Aorta (tissue), 5 donors: Measurements from ENCODE around the gene SEZ6L. TPM values are rescaled to one million over a fixed set of nuclear protein-coding genes. Genes with fewer than 3 reads are reported as not detected.

ENCODE experiments used
- ATAC-seq: fragments of 200-7000 bp; cut with Tn5 transposase; one replicate; pipeline ENCODE4 v1.9.1; 2022; ENCODE audit warnings: moderate library complexity; ENCODE audit not compliant: low FRiP score
- DNase-seq, 2 donors: peaks; one replicate each; pipeline ENCODE4 v3.0.0-alpha.2; 2020
- H3K27ac ChIP-seq, 2 donors: one replicate each; pipeline ENCODE4 v1.5.1; 2013; ENCODE audit warnings: low read length in 2 of 2, mild to moderate bottlenecking in 2 of 2, moderate library complexity in 2 of 2, control low read depth in 1 of 2, inconsistent platforms in 1 of 2, low read depth in 1 of 2
- H3K27me3 ChIP-seq, 2 donors: one replicate each; pipeline ENCODE4 v1.6.1; 2013; ENCODE audit warnings: control low read depth in 1 of 2, low read length in 1 of 2, mild to moderate bottlenecking in 1 of 2, moderate library complexity in 1 of 2; ENCODE audit not compliant: insufficient read depth in 2 of 2, control insufficient read depth in 1 of 2
- H3K36me3 ChIP-seq, 2 donors: one replicate each; pipeline ENCODE4 v1.6.1; 2013; ENCODE audit warnings: control low read depth in 1 of 2, low read length in 1 of 2, mild to moderate bottlenecking in 1 of 2; ENCODE audit not compliant: insufficient read depth in 2 of 2, control insufficient read depth in 1 of 2
- H3K4me1 ChIP-seq, 2 donors: one replicate each; pipeline ENCODE4 v1.6.1; 2013; ENCODE audit warnings: low read length in 2 of 2, control low read depth in 1 of 2, mild to moderate bottlenecking in 1 of 2, moderate library complexity in 1 of 2; ENCODE audit not compliant: insufficient read depth in 2 of 2, control insufficient read depth in 1 of 2
- H3K4me3 ChIP-seq, 2 donors: one replicate each; pipeline ENCODE4 v1.5.1; 2013; ENCODE audit warnings: low read length in 2 of 2, control low read depth in 1 of 2, mild to moderate bottlenecking in 1 of 2
- H3K9me3 ChIP-seq: one replicate; pipeline ENCODE4 v1.6.1; 2013; ENCODE audit warnings: mild to moderate bottlenecking, low read length; ENCODE audit not compliant: control insufficient read depth
- WGBS, 2 donors: extraction: QIAGEN DNeasy Blood & Tissue Kit; methylation state at CpG; one replicate each; pipeline ENCODE4 v1.1.7; 2013; 5-methylcytosine and 5-hydroxymethylcytosine counted together
- intact Hi-C, 2 donors: fragments of 100-400 bp; cut with DNase I; formaldehyde crosslinking; loops; one replicate each; pipeline versions ENCODE4 v1.14.2 to v1.15.0; 2022
- polyA plus RNA-seq, 2 donors: library from polyadenylated mRNA; stranded (reverse); fragments of 200-250 nt; gene quantifications; one replicate each; pipeline ENCODE4 v1.2.3, GENCODE V29; 2013
- total RNA-seq, 2 donors: library from RNA; stranded (reverse); fragmentation: NEBNext Ultra II Directional; extraction: Animal tissue kit (Norgen Biotek cat#: 25700); gene quantifications; one replicate each; pipeline ENCODE4 v1.2.1, GENCODE V29; 2021
- donor health status: healthy with polysubstance abuse.
- donor health status: Bipolar disorder and iron deficiency.
- donor health status: DM: no; HTN: no; CAD: no.
- donor health status: DM: no; HTN: no; CAD: no.
- donor health status: DM: yes; HTN: yes; CAD: no.

SEZ6L gene
- total and polyA plus RNA-seq, 4 donors, result 0.18 TPM; not detected in 3

- Histone ChIP-seq H3K4me3 (no peak overlapping the region), H3K36me3 (no peaks in the 10 kb centered on the region), H3K27ac (no peak overlapping the region), H3K4me1 (no peaks in the 10 kb centered on the region), H3K9me3 (no peaks in the 10 kb centered on the region), H3K27me3 (no peaks in the 10 kb centered on the region)
- 92% methylated on average over 13 of the region's 13 CpGs for WGBS, 2 donors
- DNase-seq (no peak), ATAC-seq (no peak)
- intact Hi-C loops, result no loop called here
Observed at GRCh38 chr22:26310616-26311015, 141.4 kb downstream of the SEZ6L start.

GRCh38 chr22:26313291-26313690, 144.0 kb downstream of the SEZ6L start:
- no peaks in the 10 kb centered on the region for H3K9me3 ChIP-seq
- H3K27me3 ChIP-seq, result no peaks in the 10 kb centered on the region
- WGBS, 2 donors, result 49 to 66% methylated on average over 6 to 7 of the region's 7 CpGs
- no peak overlapping the region for H3K27ac ChIP-seq
- intact Hi-C loops, result no loop called here
- DNase-seq, result no peak
- H3K4me1 ChIP-seq, result no peaks in the 10 kb centered on the region
- H3K36me3 ChIP-seq, result no peaks in the 10 kb centered on the region
- ATAC-seq, result no peak
- H3K4me3 ChIP-seq, result no peak overlapping the region

GRCh38 chr22:26314171-26314570, 144.9 kb downstream of the SEZ6L start:
- 79 to 80% methylated on average over 2 of the region's 2 CpGs for WGBS, 2 donors
- H3K9me3 ChIP-seq, result no peaks in the 10 kb centered on the region

GRCh38 chr22:26314656-26315055, 145.4 kb downstream of the SEZ6L start:
- no peak for DNase-seq
- no peak for ATAC-seq
- Histone ChIP-seq H3K36me3 (no peaks in the 10 kb centered on the region), H3K4me3 (no peak overlapping the region), H3K27ac (no peak overlapping the region), H3K27me3 (no peaks in the 10 kb centered on the region), H3K4me1 (no peaks in the 10 kb centered on the region), H3K9me3 (no peaks in the 10 kb centered on the region)
- WGBS, 2 donors, result 43 to 57% methylated on average over 6 of the region's 6 CpGs
- intact Hi-C loops, result no loop called here

More at GRCh38 chr22:26314171-26314570, 144.9 kb downstream of the SEZ6L start:
- no peak overlapping the region for H3K4me3 ChIP-seq
- H3K27ac ChIP-seq, result no peak overlapping the region
- no peaks in the 10 kb centered on the region for H3K36me3 ChIP-seq
- intact Hi-C loops, result no loop called here
- H3K4me1 ChIP-seq, result no peaks in the 10 kb centered on the region
- DNase-seq, result no peak
- ATAC-seq, result no peak
- no peaks in the 10 kb centered on the region for H3K27me3 ChIP-seq

- ATAC-seq (no peak), DNase-seq (no peak)
- H3K4me3 ChIP-seq, result no peak overlapping the region
- H3K36me3 ChIP-seq, result no peaks in the 10 kb centered on the region
- no peak overlapping the region for H3K27ac ChIP-seq
- no peaks in the 10 kb centered on the region for H3K4me1 ChIP-seq
- intact Hi-C loops, result no loop called here
- WGBS, 2 donors, result 83 to 88% methylated on average over 2 of the region's 2 CpGs
- no peaks in the 10 kb centered on the region for H3K27me3 ChIP-seq
- H3K9me3 ChIP-seq, result no peaks in the 10 kb centered on the region
Observed at GRCh38 chr22:26316732-26317285, 147.5 kb downstream of the SEZ6L start.

DNA sequence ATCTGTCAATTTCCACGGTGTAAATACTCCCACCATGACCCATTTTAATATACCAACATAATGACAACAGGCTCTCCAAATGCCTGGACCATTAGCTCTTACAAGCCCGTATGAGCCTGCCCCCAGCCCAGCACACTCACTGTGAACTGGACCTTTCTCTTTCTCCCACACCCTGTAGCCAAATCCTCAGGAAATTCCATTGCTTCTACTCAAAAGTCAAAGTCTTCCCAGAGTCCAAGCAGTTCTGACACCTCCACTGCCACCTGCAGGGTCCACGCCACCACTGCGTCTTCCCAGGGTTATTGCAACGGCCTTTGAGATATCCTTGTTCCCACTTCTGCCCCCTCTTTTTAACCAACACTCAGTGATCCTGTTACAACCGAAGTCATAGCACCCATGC, 149.7 kb downstream of the SEZ6L start:
- H3K27ac ChIP-seq, result no peak overlapping the region
- intact Hi-C loops, result no loop called here
- ATAC-seq (no peak), DNase-seq (no peak)
- H3K9me3 ChIP-seq, result no peaks in the 10 kb centered on the region
- no peaks in the 10 kb centered on the region for H3K36me3 ChIP-seq
- H3K27me3 ChIP-seq, result no peaks in the 10 kb centered on the region
- WGBS, 2 donors, result 50 to 64% methylated on average over 6 of the region's 6 CpGs
- no peak overlapping the region for H3K4me3 ChIP-seq
- H3K4me1 ChIP-seq, result no peaks in the 10 kb centered on the region

DNA sequence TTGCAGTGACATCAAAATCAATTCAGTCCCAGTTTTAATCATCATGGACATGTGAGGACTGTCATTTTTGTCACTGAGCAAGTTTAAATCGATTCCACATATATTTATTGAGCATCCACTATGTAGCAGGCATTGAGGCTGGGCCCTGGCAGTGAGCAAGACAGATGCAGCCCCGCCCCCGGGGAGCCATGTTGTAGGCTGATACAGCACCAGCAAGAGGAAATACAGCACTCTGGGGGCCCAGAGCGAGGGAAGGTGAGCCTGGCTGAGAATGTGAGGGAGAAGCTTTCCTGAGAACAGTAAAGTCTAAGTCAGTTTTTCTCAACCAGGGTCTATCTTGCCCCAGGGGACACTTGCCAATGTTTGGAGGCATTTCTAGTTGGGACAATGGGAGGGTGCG, 151.2 kb downstream of the SEZ6L start:
- WGBS, 2 donors, result 65 to 69% methylated on average over 5 of the region's 5 CpGs
- intact Hi-C loops, result no loop called here

GRCh38 chr22:26321469-26321913, 152.2 kb downstream of the SEZ6L start:
- ATAC-seq, result peak; percentile 71
- intact Hi-C loops, result no loop called here

More for the DNA sequence above, 151.2 kb downstream of the SEZ6L start:
- H3K36me3 ChIP-seq, result no peaks in the 10 kb centered on the region
- H3K9me3 ChIP-seq, result no peaks in the 10 kb centered on the region
- ATAC-seq (no peak), DNase-seq (no peak)
- H3K27ac ChIP-seq, result no peak overlapping the region
- no peaks in the 10 kb centered on the region for H3K4me1 ChIP-seq
- H3K27me3 ChIP-seq, result no peaks in the 10 kb centered on the region
- H3K4me3 ChIP-seq, result no peak overlapping the region

GRCh38 chr22:26322179-26322905, 153.1 kb downstream of the SEZ6L start:
- no peaks in the 10 kb centered on the region for H3K4me1 ChIP-seq
- ATAC-seq (no peak), DNase-seq (no peak)
- H3K9me3 ChIP-seq, result no peaks in the 10 kb centered on the region
- no peak overlapping the region for H3K4me3 ChIP-seq
- intact Hi-C loops, result no loop called here
- 74 to 81% methylated on average over 11 of the region's 11 CpGs for WGBS, 2 donors
- H3K27me3 ChIP-seq, result no peaks in the 10 kb centered on the region
- no peak overlapping the region for H3K27ac ChIP-seq
- H3K36me3 ChIP-seq, result no peaks in the 10 kb centered on the region

More at GRCh38 chr22:26321469-26321913, 152.2 kb downstream of the SEZ6L start:
- Histone ChIP-seq H3K4me3 (no peak overlapping the region), H3K27me3 (no peaks in the 10 kb centered on the region), H3K4me1 (no peaks in the 10 kb centered on the region), H3K27ac (no peak overlapping the region), H3K36me3 (no peaks in the 10 kb centered on the region), H3K9me3 (no peaks in the 10 kb centered on the region)
- peak in 1 of 2 donors; percentile 65 for DNase-seq
- WGBS, 2 donors, result 3 to 7% methylated on average over 12 of the region's 12 CpGs
